ENCODE results near the gene CHCHD3.
"Not testable (repeated sequence)": the region's sequence is repeated elsewhere in the genome, so short reads cannot be mapped to it uniquely, and the experiment has no call there.

Gene CHCHD3

DNA sequence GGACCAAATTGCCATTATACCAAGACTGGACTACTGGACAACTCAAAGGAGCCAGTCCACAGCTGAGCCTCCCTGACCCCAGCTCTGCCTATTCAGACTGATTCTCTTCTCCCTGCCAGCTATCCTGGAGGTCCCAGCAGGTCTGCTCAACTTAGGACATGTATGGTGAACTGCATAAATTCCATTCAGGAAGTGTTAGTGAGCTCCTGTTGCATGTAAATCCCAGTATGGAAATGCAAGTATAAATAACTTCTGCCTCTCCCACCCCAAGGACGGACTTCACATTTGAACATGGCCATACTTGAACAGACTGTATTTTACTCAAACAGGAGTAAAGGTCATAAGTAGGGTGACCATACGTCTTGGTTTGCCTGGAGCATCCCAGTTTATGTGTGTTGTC, 128.4 kb downstream of the CHCHD3 start:
- no peak for DNase-seq (ENCODE audit: low spot score)

DNA sequence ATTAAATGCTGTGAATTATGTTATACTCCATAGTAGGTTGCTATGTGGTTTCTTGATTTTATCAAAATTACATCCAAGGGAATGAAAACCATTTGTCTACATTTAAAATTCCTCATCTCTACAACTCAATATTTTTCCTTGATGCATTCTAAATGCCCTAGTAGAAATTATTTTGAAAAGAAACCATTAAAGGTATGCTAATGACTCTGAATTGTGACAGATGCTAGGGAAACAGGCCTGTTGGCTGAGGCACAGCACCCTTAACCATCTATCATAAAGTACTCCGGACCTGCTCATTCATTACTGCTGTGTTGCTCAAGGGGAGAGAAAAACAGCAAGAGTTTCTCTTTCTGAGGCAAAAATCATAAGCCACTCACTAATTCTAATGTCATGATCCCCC, 131.2 kb downstream of the CHCHD3 start:
- no peak for DNase-seq (ENCODE audit: low spot score)

DNA sequence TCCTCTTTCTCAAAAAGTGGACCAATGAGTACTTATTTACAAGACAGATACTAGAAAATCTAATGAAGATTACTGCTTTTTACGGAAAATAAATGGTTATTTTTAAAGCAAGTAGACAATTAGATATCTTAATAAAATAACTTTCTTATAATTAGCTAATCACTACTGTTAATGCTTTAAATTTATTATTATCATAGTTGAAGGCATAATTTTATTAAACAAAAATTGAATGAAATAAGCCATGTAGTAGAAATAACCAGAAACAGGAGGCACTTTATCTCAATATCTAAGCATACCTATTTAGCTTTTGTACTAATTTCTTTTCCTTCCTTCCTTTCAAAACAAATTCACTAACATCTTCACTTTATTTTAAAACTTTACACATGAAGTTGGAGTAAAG, 134.9 kb downstream of the CHCHD3 start:
- DNase-seq (ENCODE audit: low spot score): no peak

DNA sequence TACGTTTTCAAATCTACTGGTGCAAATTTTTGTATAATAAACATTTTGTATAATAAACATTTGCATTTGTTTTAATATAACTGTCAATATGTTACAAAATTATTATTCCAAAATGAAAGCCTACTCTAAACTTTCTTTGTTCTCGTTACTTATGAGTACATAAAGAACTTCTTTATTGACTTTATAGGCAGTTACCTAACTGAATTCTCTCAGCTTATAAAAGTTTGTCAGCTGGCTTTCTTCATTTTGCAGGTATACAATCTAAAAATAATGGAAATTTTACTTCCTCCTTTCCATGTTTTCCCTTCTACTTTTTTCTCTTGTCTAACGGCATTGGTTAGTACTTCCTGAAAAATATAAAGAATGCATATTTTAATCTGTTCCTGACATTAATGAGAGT, 137.1 kb downstream of the CHCHD3 start:
- no peak for DNase-seq (ENCODE audit: low spot score)

DNA sequence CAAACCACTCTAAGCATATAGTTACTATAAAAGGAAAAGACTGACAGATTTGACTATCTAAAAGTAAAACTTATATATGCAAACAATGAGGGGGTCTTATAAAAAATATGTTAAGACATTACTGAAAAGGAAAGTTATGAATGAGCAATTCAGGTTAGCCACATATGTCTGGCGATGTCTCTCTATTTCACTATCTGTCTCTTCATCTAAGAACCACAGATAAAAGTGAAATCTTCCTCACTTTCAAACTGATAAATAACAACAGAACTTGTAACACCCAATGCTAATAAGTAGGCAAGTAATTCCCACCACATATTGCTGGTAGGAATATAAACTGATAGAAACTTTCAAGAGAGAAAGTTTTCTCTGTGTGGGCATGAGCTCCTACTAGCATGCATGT, 138.2 kb downstream of the CHCHD3 start:
- DNase-seq (ENCODE audit: low spot score): no peak

GRCh38 chr7:132942701-132943100, 139.2 kb downstream of the CHCHD3 start:
- no peak for DNase-seq (ENCODE audit: low spot score)

- DNase-seq (ENCODE audit: low spot score): no peak
Measured at GRCh38 chr7:132941905-132942304, 140.0 kb downstream of the CHCHD3 start.

DNA sequence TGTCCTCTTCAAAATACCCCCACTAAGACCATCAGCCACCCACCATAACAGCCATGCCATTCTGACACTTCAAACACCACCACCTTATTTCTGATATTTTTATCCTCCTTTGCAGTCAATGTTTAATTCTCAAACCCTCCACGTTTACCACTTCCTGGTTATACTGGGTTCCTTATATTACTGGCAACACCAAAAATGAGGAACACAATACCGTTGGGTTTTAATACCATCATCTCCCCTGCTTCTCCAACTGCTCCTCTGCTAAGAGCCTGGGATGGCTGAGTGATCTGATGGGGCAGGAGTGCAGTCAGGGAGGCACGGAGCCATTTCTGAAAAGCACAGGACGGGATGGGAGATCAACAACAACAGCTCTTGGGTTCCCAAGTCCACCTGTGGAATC, 140.5 kb downstream of the CHCHD3 start:
- DNase-seq (ENCODE audit: low spot score): no peak

- DNase-seq (ENCODE audit: low spot score): no peak
Measured at GRCh38 chr7:132940084-132940483, 141.8 kb downstream of the CHCHD3 start.

GRCh38 chr7:132939495-132939894, 142.4 kb downstream of the CHCHD3 start:
- no peak for DNase-seq (ENCODE audit: low spot score)

- no peak for DNase-seq (ENCODE audit: low spot score)
Measured at GRCh38 chr7:132937286-132937685, 144.6 kb downstream of the CHCHD3 start.

DNA sequence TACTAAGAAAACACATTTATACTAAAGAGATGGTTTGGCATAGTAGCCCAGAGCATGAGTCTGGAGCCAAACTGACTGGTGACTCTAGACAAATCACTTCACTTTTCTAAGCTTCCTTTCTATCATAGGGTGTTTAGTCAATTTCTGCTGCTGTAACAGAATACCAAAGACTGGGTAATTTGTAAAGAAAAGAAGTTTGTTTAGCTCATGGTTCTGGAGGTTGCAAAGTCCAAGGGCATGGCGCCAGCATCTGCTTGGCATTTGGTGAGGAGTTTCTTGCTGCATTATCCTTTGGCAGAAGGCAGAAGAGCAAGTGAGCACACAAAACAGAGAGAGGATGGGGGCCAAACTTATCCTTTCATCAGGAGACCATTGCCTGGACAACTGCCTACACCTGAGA, 146.3 kb downstream of the CHCHD3 start:
- DNase-seq (ENCODE audit: low spot score): no peak

DNA sequence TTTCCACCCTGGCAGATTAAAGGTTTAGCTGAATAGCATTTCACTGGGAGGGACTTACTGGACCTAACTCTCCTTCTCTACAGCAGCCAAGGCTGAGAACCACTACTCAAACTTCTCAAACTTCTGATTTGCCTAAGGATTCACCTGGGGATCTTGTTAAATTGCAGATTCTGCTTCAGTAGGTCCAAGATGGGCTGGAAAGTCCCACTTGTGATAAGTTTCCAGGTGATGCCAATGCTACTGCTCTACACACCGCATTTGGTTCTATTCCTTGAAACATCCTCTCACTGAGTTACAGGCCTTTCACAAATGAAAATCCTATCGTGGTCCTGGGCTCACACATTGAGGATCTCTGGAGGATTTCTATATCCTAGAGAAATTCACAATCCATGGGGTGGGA, 147.9 kb downstream of the CHCHD3 start:
- DNase-seq (ENCODE audit: low spot score): no peak

DNA sequence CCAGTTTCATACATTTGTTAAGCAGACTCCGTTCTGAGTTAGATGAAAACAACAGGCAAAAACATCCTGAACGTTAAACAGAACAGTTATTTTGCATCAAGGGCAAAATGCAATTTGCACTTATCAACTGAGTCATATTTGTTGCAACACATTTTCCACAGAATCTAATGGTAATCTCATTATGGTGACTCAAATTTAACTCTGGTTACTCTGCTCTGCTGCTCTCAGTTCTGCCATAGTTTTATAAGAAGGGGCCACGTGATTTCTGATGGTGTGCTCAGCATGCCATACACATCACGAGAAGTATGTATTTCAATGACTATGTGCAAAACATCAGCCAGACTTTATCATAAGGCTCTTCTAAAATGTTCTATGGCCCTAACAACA, 148.8 kb downstream of the CHCHD3 start:
- DNase-seq (ENCODE audit: low spot score): no peak

DNA sequence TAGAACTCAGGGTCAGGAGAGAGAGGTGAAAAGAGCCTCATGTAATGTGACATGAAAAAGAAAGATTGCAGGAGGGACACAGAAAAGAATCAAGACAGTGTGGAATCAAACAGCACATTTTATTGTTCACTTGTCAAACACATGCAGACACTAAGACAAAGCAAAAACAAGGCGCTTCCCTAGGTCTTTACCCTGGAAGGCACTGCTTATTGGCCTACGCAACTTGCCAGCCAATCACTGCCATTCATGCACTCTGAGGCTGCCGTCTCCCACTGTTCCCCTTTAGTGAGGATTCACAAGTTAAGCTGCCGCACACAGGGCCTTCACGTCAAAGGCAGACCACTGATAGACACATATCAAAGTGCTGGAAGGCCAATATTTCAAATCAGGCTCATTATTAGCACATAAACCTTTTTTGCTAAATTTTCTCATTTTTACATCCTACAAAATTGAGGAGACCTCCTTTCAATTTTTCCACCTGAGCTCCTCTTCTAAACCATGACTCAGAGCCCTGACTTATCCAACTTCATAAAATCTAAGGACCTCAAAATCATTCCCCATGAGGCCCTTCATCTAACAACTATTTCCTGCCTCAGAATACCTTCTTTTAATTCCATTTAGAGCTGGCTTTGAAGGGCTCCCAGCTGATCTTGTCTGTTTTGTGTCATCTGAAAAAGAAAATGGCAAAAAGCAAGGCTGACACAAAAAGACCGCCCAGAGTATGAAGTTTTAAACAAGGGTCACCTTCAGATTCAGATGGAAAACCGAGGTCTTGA, 149.4 kb downstream of the CHCHD3 start:
- DNase-seq (ENCODE audit: low spot score): no peak

DNA sequence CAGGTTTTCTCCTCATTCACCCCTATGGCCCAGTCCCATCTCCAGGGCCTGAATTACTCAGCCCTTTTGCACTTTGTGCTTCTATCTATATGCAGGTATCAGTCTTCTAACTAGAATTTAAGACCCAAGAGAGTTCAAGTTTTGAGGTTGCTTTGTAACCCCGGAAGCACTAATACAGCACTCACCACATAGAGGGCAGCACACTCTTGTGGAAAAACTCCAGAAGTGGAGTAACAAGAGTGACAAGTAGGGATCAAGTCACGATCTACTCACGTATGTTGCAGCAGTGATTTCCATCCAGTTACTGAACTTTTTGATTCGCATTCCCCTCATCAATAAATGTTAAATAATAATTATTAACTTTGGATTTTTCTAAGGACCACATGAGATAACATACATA, 151.0 kb downstream of the CHCHD3 start:
- DNase-seq (ENCODE audit: low spot score): no peak

- not testable (repeated sequence) for DNase-seq (ENCODE audit: low spot score)
Measured at GRCh38 chr7:132929944-132930343, 151.9 kb downstream of the CHCHD3 start.

DNA sequence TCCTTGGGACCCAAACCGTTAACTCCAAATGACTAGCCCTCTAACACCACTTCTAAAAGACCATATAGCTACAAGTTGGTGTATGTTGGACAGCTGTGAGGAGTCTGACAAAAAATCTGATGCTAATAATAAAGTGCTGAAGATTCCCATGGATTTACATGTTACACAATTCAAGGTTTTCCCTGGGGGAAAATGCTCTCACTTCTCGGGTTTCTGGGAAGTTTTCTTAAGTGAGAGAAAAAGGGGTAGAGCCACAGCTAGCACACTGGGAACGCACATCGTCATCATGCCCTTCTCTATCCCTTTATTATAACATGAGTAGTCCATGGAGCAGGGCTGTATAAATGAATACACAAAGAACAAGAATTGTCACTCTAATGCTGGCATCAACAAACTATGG, 162.1 kb downstream of the CHCHD3 start:
- no peak for DNase-seq (ENCODE audit: low spot score)

- DNase-seq (ENCODE audit: low spot score): no peak
Measured at GRCh38 chr7:132915647-132916046, 166.2 kb downstream of the CHCHD3 start.

GRCh38 chr7:132910657-132911056, 171.2 kb downstream of the CHCHD3 start:
- no peak for DNase-seq (ENCODE audit: low spot score)

DNA sequence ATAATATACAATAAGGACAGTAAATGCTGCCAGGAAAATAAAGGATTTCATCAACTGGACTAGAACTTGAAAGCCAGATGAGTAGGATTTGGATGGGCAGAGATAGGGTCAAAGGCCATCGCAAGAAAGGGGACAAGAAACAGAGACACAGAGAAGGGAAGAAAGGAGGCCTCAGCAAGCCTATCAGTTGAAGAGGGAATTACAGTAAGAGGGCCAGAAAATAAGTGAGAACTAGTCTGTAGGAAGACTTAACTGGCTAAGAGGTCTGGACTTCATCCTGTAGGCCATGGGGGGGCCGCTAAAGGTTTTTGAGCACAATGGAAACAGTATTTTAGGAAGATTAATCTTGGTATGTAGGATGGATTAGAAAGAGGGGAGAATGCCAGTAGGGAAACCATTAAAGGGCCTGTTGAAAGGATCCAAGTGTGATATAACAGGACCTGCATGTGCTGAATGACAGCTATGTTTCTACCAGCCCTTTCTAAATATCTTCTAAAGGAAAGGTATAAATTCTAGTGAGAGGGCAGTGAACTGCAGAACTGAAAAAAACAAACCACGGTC, 174.4 kb downstream of the CHCHD3 start:
- DNase-seq (ENCODE audit: low spot score): no peak

- DNase-seq (ENCODE audit: low spot score): no peak
Measured at GRCh38 chr7:132906193-132906835, 175.6 kb downstream of the CHCHD3 start.

- DNase-seq (ENCODE audit: low spot score): not testable (repeated sequence)
Measured at GRCh38 chr7:132905136-132905535, 176.8 kb downstream of the CHCHD3 start.

DNA sequence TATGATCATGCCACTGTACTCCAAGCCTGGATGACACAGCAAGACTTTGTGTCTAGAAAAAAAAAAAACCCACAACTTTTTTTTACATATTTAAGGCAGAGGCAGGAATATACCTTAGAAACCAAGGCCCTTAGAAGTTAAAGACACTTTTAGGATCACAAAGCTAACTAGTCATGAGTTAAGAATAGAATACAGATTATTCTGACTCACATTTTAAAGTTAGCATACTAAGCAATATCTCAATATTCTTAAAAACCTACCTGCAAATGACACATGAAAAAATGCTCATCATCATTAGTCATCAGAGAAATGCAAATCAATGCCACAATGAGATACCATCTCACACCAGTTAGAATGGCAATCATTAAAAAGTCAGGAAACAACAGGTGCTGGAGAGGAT, 177.7 kb downstream of the CHCHD3 start:
- DNase-seq (ENCODE audit: low spot score): no peak
